Measurements from ENCODE around the gene PRRT4. TPM values are rescaled to one million over a fixed set of nuclear protein-coding genes. Genes with fewer than 3 reads are reported as not detected.

PRRT4 gene
- total and polyA plus RNA-seq, 2 of the 13 experiments (the other 11 are each of a cell fraction or from before 2014, with no cell fraction given): not detected

DNA sequence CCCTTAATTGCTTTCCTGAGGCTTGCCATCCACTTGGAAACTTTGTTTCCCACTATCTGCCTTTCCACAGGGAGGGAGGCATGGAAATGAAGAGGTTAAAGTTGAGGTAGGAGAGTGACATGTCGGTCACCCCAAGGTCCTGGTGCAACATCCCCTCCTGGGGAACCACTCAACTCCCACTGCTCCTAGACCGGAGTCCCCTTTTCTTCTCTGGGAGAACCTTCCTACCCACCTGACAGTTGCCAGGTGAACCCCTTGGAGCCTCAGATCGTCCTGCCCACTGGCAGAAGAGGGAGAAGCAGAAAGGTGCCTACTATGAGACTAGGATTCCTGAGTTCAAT is 26.6 kb upstream of the PRRT4 start (continued):
- TF ChIP-seq, protein P1, sequence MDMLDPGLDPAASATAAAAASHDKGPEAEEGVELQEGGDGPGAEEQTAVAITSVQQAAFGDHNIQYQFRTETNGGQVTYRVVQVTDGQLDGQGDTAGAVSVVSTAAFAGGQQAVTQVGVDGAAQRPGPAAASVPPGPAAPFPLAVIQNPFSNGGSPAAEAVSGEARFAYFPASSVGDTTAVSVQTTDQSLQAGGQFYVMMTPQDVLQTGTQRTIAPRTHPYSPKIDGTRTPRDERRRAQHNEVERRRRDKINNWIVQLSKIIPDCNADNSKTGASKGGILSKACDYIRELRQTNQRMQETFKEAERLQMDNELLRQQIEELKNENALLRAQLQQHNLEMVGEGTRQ (IDR thresholded peaks at IDR 0.05; ENCODE audit: low read depth, low read length): no peak
- TF ChIP-seq, protein P1 (CRISPR knock-in tag; IDR thresholded peaks at IDR 0.05; ENCODE audit: borderline replicate concordance): no peak
- no peak for TF ChIP-seq SRF (IDR thresholded peaks at IDR 0.05; ENCODE audit: low read depth, low read length)
- TF ChIP-seq ZNF672 (CRISPR knock-in tag; IDR thresholded peaks at IDR 0.05): no peak

DNA sequence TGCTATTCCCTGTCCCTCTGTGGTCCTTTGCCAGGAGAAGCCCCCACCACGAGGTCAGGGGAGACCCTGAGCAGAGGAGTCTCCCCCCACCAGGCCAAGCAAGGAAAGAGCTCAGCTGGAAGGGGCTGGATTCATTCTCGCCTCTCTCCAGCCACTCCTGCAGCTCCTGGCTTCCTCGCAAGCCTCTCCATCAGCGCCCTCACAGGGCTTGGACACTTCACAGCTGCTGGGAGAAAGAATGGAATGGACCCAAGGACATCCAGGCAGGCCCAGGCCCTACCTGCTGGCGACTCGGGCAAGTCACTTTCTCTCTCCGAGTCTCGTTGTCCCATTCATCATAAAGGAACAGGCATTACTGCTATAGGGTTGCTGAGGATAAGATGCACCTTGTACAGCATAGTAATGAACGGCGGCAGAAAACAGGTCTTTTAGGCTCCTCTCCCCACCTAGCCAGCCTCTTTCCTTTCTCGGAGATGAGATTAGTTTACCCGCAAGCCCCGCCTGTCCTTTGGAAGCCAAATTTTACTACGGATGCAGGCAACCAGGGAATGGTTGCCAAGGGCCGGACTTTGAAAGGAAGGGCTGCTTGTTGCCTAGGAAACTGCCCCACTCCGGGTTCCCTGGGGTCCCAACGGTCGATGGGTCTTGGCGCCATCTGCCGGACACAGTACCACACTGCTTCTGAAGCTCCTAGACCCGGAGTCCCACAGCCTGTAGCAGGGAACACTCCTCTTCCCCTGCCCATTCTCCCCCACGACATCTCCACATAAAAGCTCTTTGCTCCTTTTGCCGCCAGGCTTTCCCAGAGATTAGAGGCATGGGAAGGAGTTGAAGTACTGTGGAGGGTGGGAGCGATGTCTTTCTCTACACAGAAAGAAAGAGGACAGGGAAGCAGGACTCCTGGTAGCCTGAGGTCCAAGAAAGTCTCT is 26.0 kb upstream of the PRRT4 start:
- CTCF ChIA-PET (ENCODE audit: low intra/inter-chr PET ratio, low total read pairs): interaction anchor here (1.0 to 1.6 kb wide), 3 partner anchors 22 to 40 kb away, joined by 3 to 56 read pairs (median 8); partner anchors contain the start of gene IMPDH1
- WGBS (ENCODE audit: low lambda C conversion rate): 11% methylated on average over 20 of the region's 24 CpGs
- Histone ChIP-seq H3K27ac (ENCODE audit: extremely low read length, insufficient read depth, low read length) (no peak overlapping the region), H3K4me1 (ENCODE audit: insufficient read depth, low read length) (peaks cover 21% of the 10 kb centered on the region; the same call in 1 of the 2 replicates), H4K20me1 (ENCODE audit: insufficient read depth, low read length) (no peaks in the 10 kb centered on the region), H3K4me3 (replicated peaks in 1 of 3; ENCODE audit: insufficient read depth in 1 of 3, low read depth in 2 of 3, low read length in 3 of 3) (no peak overlapping the region), H3K79me2 (ENCODE audit: insufficient read depth, low read length) (no peaks in the 10 kb centered on the region), H3K9ac (ENCODE audit: insufficient read depth, low read depth, low read length) (no peak overlapping the region), H3K9me3 (ENCODE audit: low read length) (no peaks in the 10 kb centered on the region), H3K4me2 (ENCODE audit: low read depth, low read length) (no peak overlapping the region), H2AFZ (ENCODE audit: low read length) (no peak overlapping the region), H3K36me3 (replicated peaks in 1 of 2; ENCODE audit: control insufficient read depth in 1 of 2, insufficient read depth in 2 of 2, low read length in 2 of 2) (no peaks in the 10 kb centered on the region; a peak in 1 of 5 replicates), H3K27me3 (ENCODE audit: control insufficient read depth in 1 of 2, insufficient read depth in 2 of 2, low read length in 2 of 2) (0 out of 5 replicates have a peak, but pooled peaks cover 1 to 5% of the 10 kb centered on the region in 2 experiments)
- FAIRE-seq: peak; percentile 77
- peak; percentile 87 for ATAC-seq
- in situ Hi-C loops (cut with HindIII; ENCODE audit: extremely low pct_ligation_motif_present, low pct_unique_long_range_greater_than_20kb): no loop called here
- no TSS peak for BruUV-seq (replicated peaks)
- intact Hi-C loops (cut with micrococcal nuclease; ENCODE audit: unreplicated experiment): loop anchor here (1.0 kb wide), 1 partner anchor 40 kb away; no protein-coding TSS in a partner anchor
- DNase-seq (ENCODE audit: low spot score): peak; percentile 68
- POLR2A ChIA-PET: interaction anchor here (0.9 to 1.0 kb wide), 2 partner anchors 10 to 40 kb away, joined by 3 to 4 read pairs; no protein-coding TSS in a partner anchor
- TF ChIP-seq, protein P2, sequence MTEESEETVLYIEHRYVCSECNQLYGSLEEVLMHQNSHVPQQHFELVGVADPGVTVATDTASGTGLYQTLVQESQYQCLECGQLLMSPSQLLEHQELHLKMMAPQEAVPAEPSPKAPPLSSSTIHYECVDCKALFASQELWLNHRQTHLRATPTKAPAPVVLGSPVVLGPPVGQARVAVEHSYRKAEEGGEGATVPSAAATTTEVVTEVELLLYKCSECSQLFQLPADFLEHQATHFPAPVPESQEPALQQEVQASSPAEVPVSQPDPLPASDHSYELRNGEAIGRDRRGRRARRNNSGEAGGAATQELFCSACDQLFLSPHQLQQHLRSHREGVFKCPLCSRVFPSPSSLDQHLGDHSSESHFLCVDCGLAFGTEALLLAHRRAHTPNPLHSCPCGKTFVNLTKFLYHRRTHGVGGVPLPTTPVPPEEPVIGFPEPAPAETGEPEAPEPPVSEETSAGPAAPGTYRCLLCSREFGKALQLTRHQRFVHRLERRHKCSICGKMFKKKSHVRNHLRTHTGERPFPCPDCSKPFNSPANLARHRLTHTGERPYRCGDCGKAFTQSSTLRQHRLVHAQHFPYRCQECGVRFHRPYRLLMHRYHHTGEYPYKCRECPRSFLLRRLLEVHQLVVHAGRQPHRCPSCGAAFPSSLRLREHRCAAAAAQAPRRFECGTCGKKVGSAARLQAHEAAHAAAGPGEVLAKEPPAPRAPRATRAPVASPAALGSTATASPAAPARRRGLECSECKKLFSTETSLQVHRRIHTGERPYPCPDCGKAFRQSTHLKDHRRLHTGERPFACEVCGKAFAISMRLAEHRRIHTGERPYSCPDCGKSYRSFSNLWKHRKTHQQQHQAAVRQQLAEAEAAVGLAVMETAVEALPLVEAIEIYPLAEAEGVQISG (CRISPR knock-in tag; IDR thresholded peaks at IDR 0.05): no peak
- TF ChIP-seq XRCC5 (optimal IDR thresholded peaks at IDR 0.05; ENCODE audit: low read length) (peak; percentile 80), RFX3 (CRISPR knock-in tag; IDR thresholded peaks at IDR 0.05) (peak; percentile 78), YEATS2 (CRISPR knock-in tag; IDR thresholded peaks at IDR 0.05; ENCODE audit: borderline replicate concordance) (peak; percentile 28; the same call in 1 of the 2 replicates)
- TF ChIP-seq, protein P3, sequence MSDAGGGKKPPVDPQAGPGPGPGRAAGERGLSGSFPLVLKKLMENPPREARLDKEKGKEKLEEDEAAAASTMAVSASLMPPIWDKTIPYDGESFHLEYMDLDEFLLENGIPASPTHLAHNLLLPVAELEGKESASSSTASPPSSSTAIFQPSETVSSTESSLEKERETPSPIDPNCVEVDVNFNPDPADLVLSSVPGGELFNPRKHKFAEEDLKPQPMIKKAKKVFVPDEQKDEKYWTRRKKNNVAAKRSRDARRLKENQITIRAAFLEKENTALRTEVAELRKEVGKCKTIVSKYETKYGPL (CRISPR knock-in tag; IDR thresholded peaks at IDR 0.05): no peak
- TF ChIP-seq, protein P4, sequence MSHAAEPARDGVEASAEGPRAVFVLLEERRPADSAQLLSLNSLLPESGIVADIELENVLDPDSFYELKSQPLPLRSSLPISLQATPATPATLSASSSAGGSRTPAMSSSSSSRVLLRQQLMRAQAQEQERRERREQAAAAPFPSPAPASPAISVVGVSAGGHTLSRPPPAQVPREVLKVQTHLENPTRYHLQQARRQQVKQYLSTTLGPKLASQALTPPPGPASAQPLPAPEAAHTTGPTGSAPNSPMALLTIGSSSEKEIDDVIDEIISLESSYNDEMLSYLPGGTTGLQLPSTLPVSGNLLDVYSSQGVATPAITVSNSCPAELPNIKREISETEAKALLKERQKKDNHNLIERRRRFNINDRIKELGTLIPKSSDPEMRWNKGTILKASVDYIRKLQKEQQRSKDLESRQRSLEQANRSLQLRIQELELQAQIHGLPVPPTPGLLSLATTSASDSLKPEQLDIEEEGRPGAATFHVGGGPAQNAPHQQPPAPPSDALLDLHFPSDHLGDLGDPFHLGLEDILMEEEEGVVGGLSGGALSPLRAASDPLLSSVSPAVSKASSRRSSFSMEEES (CRISPR knock-in tag; IDR thresholded peaks at IDR 0.05): no peak
- TF ChIP-seq, protein P5, sequence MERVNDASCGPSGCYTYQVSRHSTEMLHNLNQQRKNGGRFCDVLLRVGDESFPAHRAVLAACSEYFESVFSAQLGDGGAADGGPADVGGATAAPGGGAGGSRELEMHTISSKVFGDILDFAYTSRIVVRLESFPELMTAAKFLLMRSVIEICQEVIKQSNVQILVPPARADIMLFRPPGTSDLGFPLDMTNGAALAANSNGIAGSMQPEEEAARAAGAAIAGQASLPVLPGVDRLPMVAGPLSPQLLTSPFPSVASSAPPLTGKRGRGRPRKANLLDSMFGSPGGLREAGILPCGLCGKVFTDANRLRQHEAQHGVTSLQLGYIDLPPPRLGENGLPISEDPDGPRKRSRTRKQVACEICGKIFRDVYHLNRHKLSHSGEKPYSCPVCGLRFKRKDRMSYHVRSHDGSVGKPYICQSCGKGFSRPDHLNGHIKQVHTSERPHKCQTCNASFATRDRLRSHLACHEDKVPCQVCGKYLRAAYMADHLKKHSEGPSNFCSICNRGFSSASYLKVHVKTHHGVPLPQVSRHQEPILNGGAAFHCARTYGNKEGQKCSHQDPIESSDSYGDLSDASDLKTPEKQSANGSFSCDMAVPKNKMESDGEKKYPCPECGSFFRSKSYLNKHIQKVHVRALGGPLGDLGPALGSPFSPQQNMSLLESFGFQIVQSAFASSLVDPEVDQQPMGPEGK (CRISPR knock-in tag; IDR thresholded peaks at IDR 0.05): 0 out of 2 replicates have a peak, but pooled peaks have one; percentile 18

Data from HepG2 (cell line).